ENCODE data around the gene CYP27B1.

GRCh38 chr12:57733928-57734327 is 33.0 kb downstream of the CYP27B1 start:
- no peak for TF ChIP-seq RAD21 (CRISPR knock-in tag; conservative IDR thresholded peaks at IDR 0.05 in 1 of 2, IDR thresholded peaks at IDR 0.05 in 1 of 2)
- TF ChIP-seq ELF4 (CRISPR knock-in tag; IDR thresholded peaks at IDR 0.05) = no peak
- no peak for TF ChIP-seq E2F4 (CRISPR knock-in tag; IDR thresholded peaks at IDR 0.05; ENCODE audit: low read depth)
- no peak for TF ChIP-seq SMARCA5 (IDR thresholded peaks at IDR 0.05)
